ENCODE measurements around the gene KRTAP5-6.

The KRTAP5-6 gene

GRCh38 chr11:1732418-1733008 is 35.5 kb downstream of the KRTAP5-6 start:
- in situ Hi-C loops (cut with MboI; ENCODE audit: low sequenced_read_pairs), result no loop called here

DNA sequence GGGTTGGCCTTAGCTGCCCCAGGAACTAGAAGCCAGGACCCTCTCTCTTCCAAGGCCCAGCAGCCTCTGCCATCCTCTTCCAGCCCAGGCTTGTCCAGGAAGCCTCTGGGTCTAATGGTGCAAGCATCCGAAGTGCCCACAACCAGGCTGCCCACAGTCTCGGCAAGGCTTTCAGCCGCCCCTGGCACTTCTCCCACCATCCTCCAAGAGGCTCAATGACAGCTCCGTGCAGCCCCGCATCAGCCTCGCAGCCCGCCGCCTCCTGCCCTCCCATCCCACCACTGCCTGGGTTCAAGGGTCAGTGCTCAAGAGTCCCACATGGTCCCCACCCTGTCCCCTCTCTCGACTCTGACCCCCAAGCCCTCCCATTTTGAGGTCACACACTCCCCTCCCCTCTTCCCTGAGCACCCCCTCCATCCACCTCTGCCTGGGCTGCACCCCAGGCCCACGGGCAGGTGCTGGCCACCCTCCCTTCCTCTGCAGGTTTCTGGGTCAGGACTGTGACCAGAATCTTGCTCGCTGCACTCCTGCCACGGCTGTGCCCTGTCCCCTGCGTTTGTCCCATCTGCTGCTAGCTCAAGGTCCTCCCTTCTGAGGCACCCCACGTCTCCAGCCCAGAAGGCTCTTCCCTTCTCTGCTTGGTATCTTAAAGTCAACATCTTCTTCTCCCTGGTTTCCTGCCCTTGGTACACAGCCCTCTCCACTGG is 36.2 kb downstream of the KRTAP5-6 start:
- in situ Hi-C loops (cut with MboI; ENCODE audit: low sequenced_read_pairs), result no loop called here

GRCh38 chr11:1733716-1734640 is 37.0 kb downstream of the KRTAP5-6 start:
- in situ Hi-C loops (cut with MboI; ENCODE audit: low sequenced_read_pairs), result no loop called here

DNA sequence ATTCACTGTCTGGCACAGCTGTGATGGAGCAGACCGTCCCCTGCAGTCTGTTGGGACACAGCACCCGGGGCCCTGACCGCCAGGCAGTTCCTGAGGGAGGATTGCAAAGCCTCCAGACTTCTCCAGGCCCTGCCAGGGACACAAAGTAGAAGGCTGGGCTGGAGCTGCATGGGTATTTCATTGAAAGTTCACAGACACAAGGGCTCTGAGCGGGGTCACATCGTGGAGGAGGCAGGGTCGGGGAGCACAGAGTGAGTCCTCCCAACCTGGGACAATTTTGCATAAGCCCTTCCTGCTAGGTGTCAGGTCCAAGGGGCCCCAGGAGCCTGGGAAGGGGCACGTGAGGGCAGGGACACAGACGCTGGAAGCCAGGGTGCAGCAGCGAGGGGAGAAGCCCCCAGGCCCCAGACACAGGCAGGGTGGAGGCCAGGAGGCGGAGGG is 37.7 kb downstream of the KRTAP5-6 start:
- in situ Hi-C loops (cut with MboI; ENCODE audit: low sequenced_read_pairs), result no loop called here

- in situ Hi-C loops (cut with MboI; ENCODE audit: low sequenced_read_pairs), result no loop called here
Measured at GRCh38 chr11:1735271-1735670, 38.3 kb downstream of the KRTAP5-6 start.

DNA sequence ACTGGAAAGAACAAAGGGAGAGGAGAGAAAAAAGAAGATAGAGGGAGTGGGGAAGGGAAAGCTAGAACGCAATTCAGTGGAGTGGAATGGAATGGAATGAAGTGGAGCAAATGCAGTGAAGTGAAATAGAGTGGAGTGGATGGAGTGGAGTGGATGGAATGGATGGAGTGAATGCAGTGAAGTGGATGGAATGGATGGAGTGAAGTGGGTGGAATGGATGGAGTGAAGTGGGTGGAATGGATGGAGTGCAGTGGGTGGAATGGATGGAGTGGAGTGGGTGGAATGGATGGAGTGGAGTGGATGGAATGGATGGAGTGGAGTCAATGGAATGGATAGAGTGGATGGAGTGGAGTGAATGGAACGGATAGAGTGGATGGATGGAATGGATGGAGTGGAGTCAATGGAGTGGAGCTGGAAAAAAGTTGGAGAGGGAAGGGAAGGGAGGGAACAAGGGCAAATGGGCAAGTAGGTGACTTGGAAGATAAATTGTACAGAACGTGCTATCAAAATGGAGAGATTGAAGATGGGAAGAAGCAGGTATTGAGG is 39.5 kb downstream of the KRTAP5-6 start:
- in situ Hi-C loops (cut with MboI; ENCODE audit: low sequenced_read_pairs), result no loop called here

DNA sequence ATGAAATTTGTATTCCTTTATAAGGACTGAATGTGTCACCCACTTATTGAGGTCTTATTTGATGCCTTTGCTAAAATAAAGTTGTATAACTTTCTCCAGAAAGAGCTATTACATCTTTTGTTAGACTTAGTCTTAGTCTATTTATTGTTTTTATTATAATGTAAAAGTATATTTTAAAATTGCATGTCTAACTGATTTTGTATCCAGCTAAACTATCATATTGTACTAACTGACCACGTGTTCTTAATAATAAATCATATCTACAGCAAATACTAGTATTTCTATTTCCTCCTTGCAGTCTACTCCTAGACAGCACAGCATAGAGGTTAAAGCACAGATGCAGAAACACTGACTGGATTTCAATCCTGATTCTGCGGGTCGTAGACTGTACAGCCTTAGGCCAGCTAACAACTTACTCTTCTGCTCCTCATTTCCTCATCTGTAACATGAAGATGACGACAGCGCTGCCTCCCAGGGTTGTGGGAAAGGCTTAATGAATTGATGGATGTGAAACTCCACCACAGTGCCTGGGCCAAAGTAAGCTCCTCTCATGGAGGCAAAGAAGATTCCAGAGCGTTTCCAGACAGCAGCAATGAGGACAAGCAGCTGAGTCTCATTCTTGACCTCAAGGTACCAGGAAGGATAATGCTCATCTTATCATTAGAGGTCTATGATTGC is 40.2 kb downstream of the KRTAP5-6 start:
- in situ Hi-C loops (cut with MboI; ENCODE audit: low sequenced_read_pairs), result no loop called here

DNA sequence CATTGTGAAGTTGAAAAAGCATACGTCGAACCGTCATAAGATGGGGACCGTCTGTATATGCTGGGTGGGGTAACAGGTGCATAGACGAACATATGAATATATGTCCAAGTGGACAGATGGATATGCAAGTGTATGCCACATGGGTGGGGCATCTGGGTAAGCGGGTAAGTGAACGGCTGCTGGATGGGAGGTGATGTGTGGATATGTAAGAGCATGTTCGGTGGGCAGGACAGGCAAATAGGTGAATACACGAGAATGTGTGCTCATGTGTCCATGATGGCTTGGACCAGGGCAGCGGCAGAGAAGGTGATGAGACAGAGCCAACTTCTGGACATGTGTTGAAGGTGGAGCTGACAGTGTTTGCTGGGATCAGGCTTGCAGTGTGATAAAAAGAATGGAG is 41.4 kb downstream of the KRTAP5-6 start:
- in situ Hi-C loops (cut with MboI; ENCODE audit: low sequenced_read_pairs), result no loop called here

DNA sequence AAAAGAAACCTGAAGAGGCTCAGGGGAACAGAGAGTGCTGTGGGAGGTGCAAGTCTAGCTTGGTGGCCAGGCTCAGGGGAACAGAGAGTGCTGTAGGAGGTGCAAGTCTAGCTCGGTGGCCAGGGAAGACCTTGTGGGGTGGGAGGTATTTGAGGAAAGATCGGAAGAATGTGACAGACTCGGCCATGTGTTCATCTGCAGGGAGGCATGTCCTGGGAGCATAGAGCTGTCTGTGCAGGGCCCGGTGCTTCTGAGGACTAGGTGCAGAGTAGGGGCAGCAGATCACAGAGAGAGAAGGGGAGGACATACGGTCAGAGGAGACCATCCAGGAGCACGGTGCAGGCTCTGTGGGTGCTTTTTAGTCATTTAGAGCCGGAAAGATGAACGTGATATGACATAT is 42.6 kb downstream of the KRTAP5-6 start:
- in situ Hi-C loops (cut with MboI; ENCODE audit: low sequenced_read_pairs), result no loop called here

DNA sequence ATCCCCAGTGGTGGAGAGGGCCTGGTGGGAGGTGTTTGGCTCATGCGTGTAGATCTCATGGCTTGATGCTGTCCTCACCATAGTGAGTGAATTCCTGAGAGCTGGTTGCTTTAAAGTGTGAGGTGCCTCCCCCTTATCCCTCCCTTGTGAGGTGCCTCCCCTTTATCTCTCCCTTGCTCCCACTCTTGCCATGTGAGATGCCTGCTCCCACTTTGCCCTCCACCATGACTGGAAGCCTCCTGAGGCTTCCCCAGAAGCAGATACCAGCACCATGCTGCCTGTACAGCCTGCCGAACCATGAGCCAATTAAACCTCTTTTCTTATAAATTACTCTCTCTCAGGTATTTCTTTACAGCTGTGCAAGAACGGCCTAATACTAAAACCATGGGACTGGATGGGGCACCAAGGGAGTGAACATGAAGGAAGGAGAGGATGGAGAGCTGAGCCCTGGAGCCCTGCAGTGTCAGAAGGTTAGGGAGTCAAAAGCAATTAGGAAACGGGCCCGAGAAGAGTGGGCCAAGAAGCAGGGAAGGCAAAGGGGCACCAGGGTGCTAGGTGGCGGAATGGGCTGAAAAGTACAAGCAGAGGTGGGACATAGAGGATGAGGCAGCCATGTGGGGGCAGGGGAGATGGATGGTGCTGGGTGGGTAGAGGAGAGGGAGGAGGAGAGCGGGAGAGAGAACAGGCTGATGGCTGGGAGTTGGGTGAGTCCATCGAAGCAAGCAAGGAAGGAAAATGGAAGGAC is 44.0 kb downstream of the KRTAP5-6 start:
- in situ Hi-C loops (cut with MboI; ENCODE audit: low sequenced_read_pairs), result no loop called here

DNA sequence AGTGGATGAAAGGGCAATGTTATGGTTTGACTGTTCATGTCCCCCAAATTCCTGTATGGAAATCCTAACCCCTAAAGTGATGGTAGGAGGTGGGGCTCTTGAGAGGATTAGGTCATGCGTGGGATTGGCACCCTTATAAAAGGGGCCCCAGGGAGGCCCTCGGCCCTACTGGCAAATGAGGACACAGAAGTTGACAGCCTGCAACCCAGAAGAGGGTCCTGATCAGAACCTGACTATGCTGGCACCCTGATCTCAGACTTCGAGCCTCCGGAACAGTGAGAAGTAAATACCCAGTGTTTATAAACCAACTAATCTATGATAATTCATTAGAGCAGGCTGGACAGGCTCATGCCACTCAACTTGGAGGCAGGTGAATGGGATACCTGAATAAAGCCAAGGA is 44.7 kb downstream of the KRTAP5-6 start:
- in situ Hi-C loops (cut with MboI; ENCODE audit: low sequenced_read_pairs), result no loop called here

GRCh38 chr11:1742371-1742770 is 45.4 kb downstream of the KRTAP5-6 start:
- in situ Hi-C loops (cut with MboI; ENCODE audit: low sequenced_read_pairs), result no loop called here

DNA sequence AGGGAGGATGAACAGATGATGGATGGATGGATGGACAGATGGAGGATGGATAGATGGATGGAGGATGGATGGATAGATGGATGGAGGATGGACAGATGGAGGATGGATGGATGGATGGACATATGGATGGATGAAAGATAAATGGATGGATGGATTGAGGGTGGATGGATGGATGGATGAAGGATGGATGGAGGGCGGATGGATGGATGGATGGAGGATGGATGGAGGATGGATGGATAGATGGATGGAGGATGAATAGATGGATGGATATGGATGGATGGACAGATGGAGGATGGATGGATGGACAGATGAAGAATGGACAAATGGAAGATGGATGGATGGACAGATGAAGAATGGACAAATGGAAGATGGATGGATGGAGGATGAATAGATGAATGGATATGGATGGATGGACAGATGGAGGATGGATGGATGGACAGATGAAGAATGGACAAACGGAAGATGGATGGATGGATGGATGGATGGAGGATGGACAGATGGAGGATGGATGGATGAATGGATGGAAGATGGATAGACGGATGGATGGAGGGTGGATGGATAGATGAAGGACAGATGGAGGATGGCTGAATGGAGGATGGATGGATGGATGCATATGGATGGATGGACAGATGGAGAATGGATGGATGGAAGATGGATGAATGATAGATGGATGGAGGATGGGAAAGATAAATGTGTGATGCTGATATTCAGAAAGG is 46.0 kb downstream of the KRTAP5-6 start:
- in situ Hi-C loops (cut with MboI; ENCODE audit: low sequenced_read_pairs), result no loop called here

DNA sequence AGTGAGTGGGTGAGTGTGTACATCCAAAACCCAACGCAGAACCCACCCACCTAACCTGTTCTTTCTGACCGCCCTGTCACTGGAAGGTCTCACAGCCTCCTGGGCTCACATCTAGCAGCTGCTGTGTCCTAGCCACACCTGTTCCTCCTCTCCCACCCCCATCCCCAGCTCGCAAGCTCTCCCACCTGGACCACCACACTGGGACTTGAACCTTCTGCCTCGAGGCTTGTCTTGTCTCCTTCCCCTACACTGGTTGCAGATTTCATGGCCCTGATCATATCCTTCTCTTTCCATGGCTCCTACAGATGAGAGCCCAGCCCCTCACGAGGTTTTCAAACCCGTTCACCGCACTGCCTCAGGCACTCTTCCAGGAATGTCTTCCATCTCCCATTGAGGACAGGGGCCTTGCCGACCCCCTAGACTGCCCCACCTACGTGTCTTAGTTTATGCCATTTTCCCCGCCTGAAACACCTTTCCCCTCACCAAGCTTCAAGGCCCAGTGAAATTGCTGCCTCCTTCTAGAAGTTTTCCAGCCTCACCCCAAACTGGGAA is 46.7 kb downstream of the KRTAP5-6 start:
- in situ Hi-C loops (cut with MboI; ENCODE audit: low sequenced_read_pairs), result no loop called here

- in situ Hi-C loops (cut with MboI; ENCODE audit: low sequenced_read_pairs), result no loop called here
Measured at GRCh38 chr11:1744137-1744886, 47.3 kb downstream of the KRTAP5-6 start.

- in situ Hi-C loops (cut with MboI; ENCODE audit: low sequenced_read_pairs), result no loop called here
Measured at GRCh38 chr11:1744891-1745700, 48.1 kb downstream of the KRTAP5-6 start.

- in situ Hi-C loops (cut with MboI; ENCODE audit: low sequenced_read_pairs), result no loop called here
Measured at GRCh38 chr11:1745701-1746320, 48.8 kb downstream of the KRTAP5-6 start.

Data from hTERT RPE-1 (cell line).